Epithelial cell of esophagus (primary cell): ENCODE data around the gene BDH2.

Experiments used
- DNase-seq: peaks from one replicate; pipeline ENCODE4 v3.0.0; 2010; ENCODE audit warnings: low read depth
- H3K4me3 ChIP-seq: 2 replicates; pipeline ENCODE4 v1.5.1; 2011; ENCODE audit warnings: mild to moderate bottlenecking, low read length, control low read depth
- CTCF ChIP-seq: IDR thresholded peaks from 2 replicates; pipeline ENCODE4 v1.5.1; 2011; ENCODE audit warnings: low read depth, mild to moderate bottlenecking, low read length, control low read depth, inconsistent platforms; ENCODE audit not compliant: insufficient read depth; ENCODE audit errors: missing control alignments

BDH2 gene

GRCh38 chr4:103029300-103029699, 70.3 kb downstream of the BDH2 start:
- DNase-seq, result peak; percentile 20
- no peak overlapping the region for H3K4me3 ChIP-seq
- no peak for TF ChIP-seq CTCF
